GM18519 (cell line): ENCODE results near the gene CFAP126.
"Not testable (repeated sequence)": the region's sequence is repeated elsewhere in the genome, so short reads cannot be mapped to it uniquely, and the experiment has no call there.

ENCODE experiments used
- ATAC-seq: cut with Tn5 transposase; IDR thresholded peaks from one replicate; pipeline ENCODE4 v1.9.1; 2021; ENCODE audit warnings: mild to moderate bottlenecking, moderate library complexity; ENCODE audit not compliant: unreplicated experiment, low FRiP score

The CFAP126 gene, protein sequence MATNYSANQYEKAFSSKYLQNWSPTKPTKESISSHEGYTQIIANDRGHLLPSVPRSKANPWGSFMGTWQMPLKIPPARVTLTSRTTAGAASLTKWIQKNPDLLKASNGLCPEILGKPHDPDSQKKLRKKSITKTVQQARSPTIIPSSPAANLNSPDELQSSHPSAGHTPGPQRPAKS

DNA sequence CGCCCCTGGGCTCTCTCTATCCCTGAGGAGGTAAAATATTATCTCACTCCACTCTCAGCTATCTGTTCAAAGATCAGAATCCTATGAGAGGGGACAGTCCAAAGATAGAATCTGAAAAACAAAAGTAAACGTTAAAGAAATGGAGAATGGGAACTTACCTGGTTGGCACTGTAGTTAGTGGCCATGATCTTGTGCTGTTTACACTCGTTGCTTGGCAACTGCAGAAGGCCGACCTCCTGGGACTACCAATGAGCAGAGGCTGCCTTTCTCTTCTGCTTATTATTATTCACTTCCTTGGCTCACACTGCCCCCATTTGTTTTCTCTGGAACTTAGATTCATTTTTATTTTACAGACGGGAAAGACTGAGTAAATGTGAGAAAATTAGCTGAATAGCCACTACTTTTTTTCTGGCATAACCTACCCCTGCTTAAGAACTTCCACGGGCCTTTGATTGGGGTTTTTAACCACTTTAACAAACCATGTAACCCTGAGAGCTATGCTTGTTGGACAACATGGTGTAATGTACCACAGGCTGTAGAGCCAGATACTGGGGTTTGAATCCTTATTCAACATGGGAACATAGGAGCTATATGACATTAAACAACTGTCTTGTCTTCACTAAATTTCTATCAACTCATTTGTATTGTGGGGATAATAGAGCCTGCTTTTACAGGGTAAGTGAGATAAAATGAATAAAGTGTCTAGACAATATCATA is at the start of gene CFAP126:
CFAP126 (minus strand) TSS at position 193 of the 717 bp plus-strand sequence; CDS start at position 185, 8 bp downstream.
- peak; percentile 88 for ATAC-seq

DNA sequence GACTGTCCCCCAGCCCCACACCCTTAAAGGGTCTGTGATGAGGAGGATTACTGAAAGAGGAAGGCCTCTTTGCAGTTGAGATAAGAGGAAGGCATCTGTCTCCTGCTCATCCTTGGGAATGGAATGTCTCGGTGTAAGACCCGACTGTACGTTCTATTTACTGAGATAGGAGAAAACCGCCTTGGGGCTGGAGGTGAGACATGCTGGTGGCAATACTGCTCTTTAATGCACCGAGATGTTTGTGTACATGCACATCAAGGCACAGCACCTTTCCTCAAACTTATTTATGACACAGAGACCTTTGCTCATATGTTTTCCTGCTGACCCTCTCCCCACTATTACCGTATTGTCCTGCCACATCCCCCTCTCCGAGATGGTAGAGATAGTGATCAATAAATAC is 45.4 kb upstream of the CFAP126 start:
- ATAC-seq: not testable (repeated sequence)

- ATAC-seq: not testable (repeated sequence)
Measured at GRCh38 chr1:161410636-161410970, 42.9 kb upstream of the CFAP126 start.

- not testable (repeated sequence) for ATAC-seq
Measured at GRCh38 chr1:161409848-161410635, 42.4 kb upstream of the CFAP126 start.

- ATAC-seq: no peak
Measured at GRCh38 chr1:161408429-161409052, 40.9 kb upstream of the CFAP126 start.

DNA sequence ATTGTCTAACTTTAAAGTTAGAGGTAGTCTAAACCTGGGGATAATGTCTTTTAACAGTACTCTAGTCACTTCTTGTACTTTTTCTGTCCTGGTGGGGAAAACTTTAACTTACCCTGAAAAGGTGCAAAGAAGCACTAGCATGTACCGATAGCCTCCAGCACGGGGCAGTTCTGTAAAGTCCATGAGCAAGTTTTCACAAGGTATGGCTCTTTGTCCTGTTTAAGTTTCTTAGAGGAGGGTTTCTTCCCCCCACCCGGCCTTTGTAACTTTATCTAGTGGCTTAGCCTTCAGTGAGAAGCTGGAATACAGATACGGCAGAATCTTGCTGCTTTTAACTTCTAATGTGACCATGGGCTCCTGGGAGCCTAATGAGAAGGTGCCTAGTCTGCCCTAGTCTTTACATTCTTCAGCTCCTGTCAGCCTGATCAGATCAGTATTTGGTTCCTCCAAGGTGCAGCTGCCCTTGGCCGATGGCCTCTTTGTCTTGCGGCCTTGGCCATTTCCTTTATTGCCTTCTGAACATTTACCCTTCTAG is 39.8 kb upstream of the CFAP126 start:
- ATAC-seq: no peak

- ATAC-seq: not testable (repeated sequence)
Measured at GRCh38 chr1:161406551-161406950, 38.9 kb upstream of the CFAP126 start.

DNA sequence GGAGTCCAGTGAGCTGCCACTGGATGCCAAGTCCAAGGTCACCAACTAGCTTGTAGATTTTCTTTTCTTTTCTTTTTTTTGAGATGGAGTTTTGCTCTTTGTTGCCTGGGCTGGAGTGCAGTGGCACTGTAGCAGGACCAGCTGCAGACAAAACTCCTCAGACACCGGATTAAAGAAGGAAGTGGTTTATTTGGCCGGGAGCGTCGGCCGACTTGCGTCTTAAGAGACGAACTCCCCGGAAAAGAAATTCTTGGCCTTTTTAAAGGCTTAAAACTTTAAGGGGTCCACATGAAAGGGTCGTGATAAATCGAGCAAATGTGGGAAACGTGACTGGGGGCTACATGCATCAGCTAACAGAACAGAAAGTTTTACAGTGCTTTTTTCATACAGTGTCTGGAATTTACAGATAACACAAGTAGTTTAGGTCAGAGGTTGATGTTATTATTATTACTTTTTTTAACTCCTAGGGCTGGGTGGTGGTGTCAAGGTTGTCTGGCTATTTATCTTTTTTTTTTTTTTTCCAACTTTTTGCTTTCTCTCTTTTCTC is 36.4 kb upstream of the CFAP126 start:
- no peak for ATAC-seq

DNA sequence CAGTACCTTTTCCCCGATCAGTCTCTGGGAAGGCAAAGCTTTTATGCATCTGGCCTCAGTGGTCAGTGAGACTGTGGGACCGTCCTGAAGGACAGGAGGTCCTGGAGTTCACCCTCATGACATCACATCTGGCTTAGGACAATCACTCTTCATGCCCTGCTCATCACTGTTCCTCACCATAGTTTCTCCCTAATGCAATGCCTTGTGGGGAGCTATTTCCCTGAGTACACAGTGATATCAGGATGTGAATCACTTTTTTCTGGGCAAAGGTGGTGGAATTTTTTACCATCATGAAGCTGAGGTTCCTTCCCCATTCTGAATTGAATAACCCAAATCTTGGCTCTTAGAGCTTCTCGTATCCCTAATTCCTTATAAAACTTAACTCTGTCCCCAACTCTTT is 34.8 kb upstream of the CFAP126 start:
- ATAC-seq: no peak

GRCh38 chr1:161399257-161399998 is 31.8 kb upstream of the CFAP126 start:
- peak; percentile 44 for ATAC-seq

DNA sequence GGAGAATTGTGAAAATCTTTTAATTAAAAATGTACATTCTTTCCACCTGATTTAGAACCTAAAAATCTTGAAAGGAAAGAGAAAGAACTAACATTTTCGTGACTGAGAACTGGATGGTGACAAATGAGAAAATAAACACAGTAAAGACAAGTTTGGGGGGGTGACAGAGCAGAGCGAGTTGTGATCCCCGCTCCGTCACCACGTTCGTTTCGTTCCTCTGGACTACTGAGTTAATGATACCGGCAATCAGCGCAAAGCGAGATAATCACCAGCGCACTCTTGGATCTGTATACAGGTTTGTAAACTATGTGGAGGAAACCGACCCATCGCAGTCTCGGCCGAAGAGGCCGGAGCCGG is 31.2 kb upstream of the CFAP126 start:
- ATAC-seq: no peak

GRCh38 chr1:161397038-161397437 is 29.4 kb upstream of the CFAP126 start:
- not testable (repeated sequence) for ATAC-seq

DNA sequence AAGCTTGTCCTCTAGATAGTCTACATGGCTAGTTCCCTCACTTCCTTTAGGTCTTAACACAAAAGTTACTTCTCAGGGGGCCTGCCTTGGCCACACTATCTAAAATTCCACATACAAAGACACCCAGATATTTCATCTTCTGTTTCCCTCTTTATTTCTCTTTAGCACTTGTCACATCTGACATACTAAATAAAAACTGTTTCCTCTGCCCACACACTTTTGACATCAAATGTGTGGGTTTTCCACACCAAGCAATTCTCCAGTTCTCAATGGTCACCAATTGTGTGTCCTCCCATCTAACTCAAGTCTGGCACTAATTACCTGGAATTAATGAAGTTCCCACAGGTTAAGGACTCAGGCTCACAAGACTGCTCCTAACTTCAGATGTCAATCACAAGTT is 25.5 kb upstream of the CFAP126 start:
- no peak for ATAC-seq

DNA sequence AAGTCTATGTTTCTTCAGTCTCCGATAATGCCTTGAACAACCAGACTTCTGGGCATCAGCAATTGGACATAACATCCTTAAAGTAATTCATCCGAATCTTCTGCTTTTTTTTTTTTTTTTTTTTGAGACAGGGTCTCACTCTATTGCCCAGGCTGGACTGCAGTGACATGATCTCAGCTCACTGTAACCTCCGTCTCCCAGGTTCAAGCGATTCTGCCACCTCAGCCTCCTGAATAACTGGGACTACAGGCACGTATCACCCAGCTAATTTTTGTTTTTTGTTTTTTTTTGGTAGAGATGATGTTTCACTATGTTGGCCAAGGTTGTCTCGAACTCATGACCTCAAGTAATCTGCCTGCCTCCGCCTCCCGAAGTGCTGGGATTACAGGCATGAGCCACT is 23.9 kb upstream of the CFAP126 start:
- no peak for ATAC-seq

DNA sequence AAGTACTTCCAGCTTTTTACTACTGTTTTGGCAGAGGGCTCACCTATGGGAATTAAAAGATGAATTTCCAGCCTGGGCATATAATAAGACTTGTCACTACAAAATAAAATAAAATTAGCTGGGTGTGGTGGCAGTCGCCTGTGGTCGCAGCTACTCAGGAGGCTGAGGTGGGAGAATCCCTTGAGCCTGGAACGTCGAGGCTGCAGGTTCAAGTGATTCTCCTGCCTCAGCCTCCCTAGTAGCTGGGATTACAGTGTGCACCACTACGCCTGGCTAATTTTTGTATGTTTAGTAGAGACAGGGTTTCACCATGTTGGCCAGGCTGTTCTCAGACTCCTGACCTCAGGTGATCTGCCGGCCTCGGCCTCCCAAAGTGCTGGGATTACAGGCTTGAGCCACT is 23.5 kb upstream of the CFAP126 start:
- not testable (repeated sequence) for ATAC-seq

GRCh38 chr1:161390559-161390858 is 22.8 kb upstream of the CFAP126 start:
- no peak for ATAC-seq

GRCh38 chr1:161389691-161390558 is 22.2 kb upstream of the CFAP126 start:
- peak; percentile 51 for ATAC-seq

DNA sequence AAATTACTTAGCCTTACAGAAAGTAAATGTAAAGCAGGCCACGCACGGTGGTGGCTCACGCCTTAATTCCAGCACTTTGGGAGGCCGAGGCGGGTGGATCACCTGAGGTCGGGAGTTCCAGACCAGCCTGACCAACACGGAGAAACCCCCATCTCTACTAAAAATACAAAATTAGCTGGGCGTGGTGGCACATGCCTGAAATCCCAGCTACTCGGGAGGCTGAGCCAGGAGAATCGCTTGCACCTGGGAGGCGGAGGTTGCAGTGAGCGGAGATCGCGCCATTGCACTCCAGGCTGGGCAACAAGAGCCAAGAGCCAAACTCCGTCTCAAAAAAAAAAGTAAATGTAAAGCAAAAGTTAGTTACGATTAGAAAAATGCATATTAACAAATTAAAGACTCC is 21.5 kb upstream of the CFAP126 start:
- ATAC-seq: not testable (repeated sequence)

- ATAC-seq: no peak
Measured at GRCh38 chr1:161388639-161389038, 21.0 kb upstream of the CFAP126 start.
